HepG2 (cell line): ENCODE measurements around the gene SLC1A5. TPM values are rescaled to one million over a fixed set of nuclear protein-coding genes. Genes with fewer than 3 reads are reported as not detected.
A peak's percentile ranks its signal among the peaks of the same experiment; 100 is the strongest.

Experiments
- ATM ChIP-seq: fragments of 450-650 bp; IDR thresholded peaks from 2 replicates; pipeline ENCODE4 v1.7.1; 2017; ENCODE audit warnings: mild to moderate bottlenecking, borderline replicate concordance
- CBX2 ChIP-seq, 2 experiments: fragments of 200-600 bp in 1 of 2; sonication (generic); formaldehyde crosslinking in 1 of 2; IDR thresholded peaks; 2 replicates each; pipeline versions ENCODE4 v1.7.0 to v1.8.1; 2018 to 2022; ENCODE audit warnings: low read depth in 2 of 2, low read length in 1 of 2, mild to moderate bottlenecking in 1 of 2, missing genetic modification reagents in 1 of 2
- CC2D1A ChIP-seq: sonication (generic); formaldehyde crosslinking; IDR thresholded peaks from 2 replicates; pipeline ENCODE4 v1.8.1; 2023; ENCODE audit warnings: mild to moderate bottlenecking, missing genetic modification reagents
- CHD2 ChIP-seq: IDR thresholded peaks from 2 replicates; pipeline ENCODE4 v1.6.1; 2011; ENCODE audit warnings: low read depth, low read length, improper control_type of control experiment
- CHD4 ChIP-seq: fragments of 200-600 bp; sonication (generic); IDR thresholded peaks from 2 replicates; pipeline ENCODE4 v1.7.0; 2017; ENCODE audit warnings: mild to moderate bottlenecking, low read length, borderline replicate concordance
- DR1 ChIP-seq: sonication (generic); formaldehyde crosslinking; IDR thresholded peaks from 2 replicates; pipeline ENCODE4 v1.8.0; 2021; ENCODE audit warnings: mild to moderate bottlenecking, missing genetic modification reagents, inconsistent platforms
- FOXK2 ChIP-seq: fragments of 450-650 bp; IDR thresholded peaks from 2 replicates; pipeline ENCODE4 v1.6.1; 2016
- HNF4A ChIP-seq: sonication (generic); formaldehyde crosslinking; IDR thresholded peaks from 2 replicates; pipeline ENCODE4 v1.4.0; 2020; ENCODE audit warnings: missing genetic modification reagents
- IKZF4 ChIP-seq: sonication (generic); formaldehyde crosslinking; IDR thresholded peaks from 2 replicates; pipeline ENCODE4 v1.5.1; 2020; ENCODE audit warnings: borderline replicate concordance, mild to moderate bottlenecking, low read depth, missing genetic modification reagents; ENCODE audit errors: not compliant biosample characterization
- MED13 ChIP-seq: sonication (generic); formaldehyde crosslinking; IDR thresholded peaks from 2 replicates; pipeline ENCODE4 v1.5.0; 2020; ENCODE audit warnings: missing genetic modification reagents
- MEIS1 ChIP-seq: sonication (generic); formaldehyde crosslinking; IDR thresholded peaks from 2 replicates; pipeline ENCODE4 v1.9.0; 2021; ENCODE audit warnings: mild to moderate bottlenecking, missing genetic modification reagents, moderate library complexity, borderline replicate concordance
- PHF21A ChIP-seq: sonication (generic); formaldehyde crosslinking; IDR thresholded peaks from 2 replicates; pipeline ENCODE4 v1.5.0; 2020; ENCODE audit warnings: mild to moderate bottlenecking, missing genetic modification reagents
- SETDB1 ChIP-seq: sonication (generic); formaldehyde crosslinking; IDR thresholded peaks from 2 replicates; pipeline ENCODE4 v1.5.1; 2020; ENCODE audit warnings: missing genetic modification reagents, mild to moderate bottlenecking, borderline replicate concordance
- YY1 ChIP-seq: IDR thresholded peaks from 2 replicates; pipeline ENCODE4 v1.6.1; 2011; ENCODE audit warnings: low read length, low read depth, moderate library complexity, mild to moderate bottlenecking; ENCODE audit not compliant: insufficient read depth, insufficient replicate concordance
- ZFP37 ChIP-seq: sonication (generic); formaldehyde crosslinking; IDR thresholded peaks from 2 replicates; pipeline ENCODE4 v1.4.0; 2020; ENCODE audit warnings: missing genetic modification reagents, borderline replicate concordance
- ZFY ChIP-seq: sonication (generic); formaldehyde crosslinking; IDR thresholded peaks from 2 replicates; pipeline ENCODE4 v1.4.0; 2020; ENCODE audit warnings: missing genetic modification reagents
- ZNF17 ChIP-seq: sonication (generic); formaldehyde crosslinking; IDR thresholded peaks from 2 replicates; pipeline ENCODE4 v1.5.0; 2020; ENCODE audit warnings: mild to moderate bottlenecking, missing genetic modification reagents
- ZNF30 ChIP-seq: sonication (generic); formaldehyde crosslinking; IDR thresholded peaks from 2 replicates; pipeline ENCODE4 v1.5.0; 2020; ENCODE audit warnings: mild to moderate bottlenecking, missing genetic modification reagents
- ZNF441 ChIP-seq: sonication (generic); formaldehyde crosslinking; IDR thresholded peaks from 2 replicates; pipeline ENCODE4 v1.7.0; 2021; ENCODE audit warnings: missing genetic modification reagents, borderline replicate concordance
- ZNF570 ChIP-seq: sonication (generic); formaldehyde crosslinking; IDR thresholded peaks from 2 replicates; pipeline ENCODE4 v1.4.0; 2020; ENCODE audit warnings: mild to moderate bottlenecking, missing genetic modification reagents, borderline replicate concordance
- ZNF709 ChIP-seq: sonication (generic); formaldehyde crosslinking; IDR thresholded peaks from 2 replicates; pipeline ENCODE4 v1.5.0; 2020; ENCODE audit warnings: mild to moderate bottlenecking, missing genetic modification reagents
- polyA plus RNA-seq, 8 experiments: library from polyadenylated mRNA; depleted of rRNA in 3 of 8; stranded (reverse) in 7 of 8; unstranded in 1 of 8; fragments of >200 nt; fragmentation: Illumina TruSeq in 4 of 8; extraction: Trizol in 4 of 8; gene quantifications; 2 replicates each; pipeline versions ENCODE4 v1.2.1 to v1.2.3, GENCODE V29; 2011 to 2016; ENCODE audit warnings: low read depth in 4 of 8, missing spikeins in 1 of 8, mixed read lengths in 1 of 8; ENCODE audit not compliant: insufficient read depth in 1 of 8
- total RNA-seq, 5 experiments: library from RNA; depleted of rRNA; stranded (reverse); fragments of >200 nt; fragmentation: Illumina TruSeq; extraction: Trizol; gene quantifications; 2 replicates each; pipeline ENCODE4 v1.2.3, GENCODE V29; 2016; ENCODE audit warnings: low read depth in 1 of 5
- TF ChIP-seq, protein P1 (sequence below): sonication (generic); formaldehyde crosslinking; IDR thresholded peaks from 2 replicates; pipeline ENCODE4 v1.4.0; 2020; ENCODE audit warnings: mild to moderate bottlenecking, low read depth, missing genetic modification reagents
- TF ChIP-seq, protein P2 (sequence below): sonication (generic); formaldehyde crosslinking; IDR thresholded peaks from 2 replicates; pipeline ENCODE4 v1.5.0; 2020; ENCODE audit warnings: mild to moderate bottlenecking, missing genetic modification reagents
- TF ChIP-seq, protein P3 (sequence below): sonication (generic); formaldehyde crosslinking; IDR thresholded peaks from 2 replicates; pipeline ENCODE4 v1.8.0; 2022; ENCODE audit warnings: mild to moderate bottlenecking, missing genetic modification reagents, borderline replicate concordance
- TF ChIP-seq, protein P4 (sequence below): IDR thresholded peaks from 2 replicates; pipeline ENCODE4 v1.6.1; 2012; ENCODE audit warnings: inconsistent platforms

Gene SLC1A5
- total and polyA plus RNA-seq, 2 of the 13 experiments (the other 11 are each of a cell fraction or from before 2014, with no cell fraction given), result 120 to 159 TPM

DNA sequence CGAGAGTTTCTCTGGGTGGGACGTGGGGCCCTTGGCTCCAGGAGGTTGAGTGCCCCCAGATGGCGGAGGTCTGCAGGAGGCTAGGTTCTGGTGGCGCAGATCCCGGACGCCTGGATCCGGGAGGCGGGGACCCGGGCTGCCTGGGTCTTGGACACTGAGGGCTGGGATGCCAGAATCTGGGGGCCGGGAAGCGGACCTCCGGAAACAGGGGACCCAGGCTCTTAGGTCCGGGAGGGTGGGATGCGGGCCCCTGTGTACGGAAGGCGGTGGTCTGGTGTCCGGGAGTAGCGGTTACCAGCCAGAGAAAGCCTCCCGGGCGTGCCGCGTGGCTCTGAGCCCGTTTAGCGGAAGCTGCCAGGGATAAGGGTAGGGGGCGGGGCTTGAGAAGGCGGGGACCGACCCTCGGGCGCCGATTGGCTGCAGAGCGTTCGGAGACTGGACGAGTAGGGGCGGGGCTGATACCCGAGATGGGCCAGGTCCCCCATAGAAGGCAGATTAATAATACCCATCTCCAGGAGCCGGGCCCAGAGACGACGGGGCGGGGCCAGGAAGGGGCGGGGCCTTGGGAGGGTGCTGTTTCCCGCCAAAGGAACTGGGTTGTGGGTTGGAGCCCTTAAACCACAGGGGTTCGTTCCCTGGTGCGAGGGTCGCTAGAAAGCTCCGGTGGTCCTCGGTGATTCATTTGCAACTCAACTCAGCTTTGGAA is at the start of gene SLC1A5 (continued):
- TF ChIP-seq MEIS1 (CRISPR knock-in tag) (no peak), CHD2 (peak; percentile 19; the same call in 1 of the 2 replicates), PHF21A (CRISPR knock-in tag) (peak; percentile 75), ZNF570 (CRISPR knock-in tag) (peak; percentile 37; the same call in 1 of the 2 replicates), HNF4A (no peak), ATM (no peak), ZNF709 (CRISPR knock-in tag) (peak; percentile 81), ZNF17 (CRISPR knock-in tag) (no peak), ZNF30 (CRISPR knock-in tag) (no peak), CBX2 (IDR thresholded peaks at IDR 0.05; ENCODE audit: low read depth, low read length) (no peak), CBX2 (CRISPR knock-in tag; IDR thresholded peaks at IDR 0.05; ENCODE audit: low read depth) (no peak), ZFY (CRISPR knock-in tag) (no peak), SETDB1 (CRISPR knock-in tag) (no peak), ZNF441 (CRISPR knock-in tag) (peak; percentile 82), MED13 (CRISPR knock-in tag) (no peak), ZFP37 (CRISPR knock-in tag) (no peak; the same call in 1 of the 2 replicates), CC2D1A (CRISPR knock-in tag) (no peak), YY1 (peak; percentile 53), CHD4 (no peak), FOXK2 (no peak), IKZF4 (CRISPR knock-in tag) (peak; percentile 24), DR1 (CRISPR knock-in tag) (peak; percentile 99)
- TF ChIP-seq, protein P1, sequence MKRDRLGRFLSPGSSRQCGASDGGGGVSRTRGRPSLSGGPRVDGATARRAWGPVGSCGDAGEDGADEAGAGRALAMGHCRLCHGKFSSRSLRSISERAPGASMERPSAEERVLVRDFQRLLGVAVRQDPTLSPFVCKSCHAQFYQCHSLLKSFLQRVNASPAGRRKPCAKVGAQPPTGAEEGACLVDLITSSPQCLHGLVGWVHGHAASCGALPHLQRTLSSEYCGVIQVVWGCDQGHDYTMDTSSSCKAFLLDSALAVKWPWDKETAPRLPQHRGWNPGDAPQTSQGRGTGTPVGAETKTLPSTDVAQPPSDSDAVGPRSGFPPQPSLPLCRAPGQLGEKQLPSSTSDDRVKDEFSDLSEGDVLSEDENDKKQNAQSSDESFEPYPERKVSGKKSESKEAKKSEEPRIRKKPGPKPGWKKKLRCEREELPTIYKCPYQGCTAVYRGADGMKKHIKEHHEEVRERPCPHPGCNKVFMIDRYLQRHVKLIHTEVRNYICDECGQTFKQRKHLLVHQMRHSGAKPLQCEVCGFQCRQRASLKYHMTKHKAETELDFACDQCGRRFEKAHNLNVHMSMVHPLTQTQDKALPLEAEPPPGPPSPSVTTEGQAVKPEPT (CRISPR knock-in tag), result 0 out of 2 replicates have a peak, but pooled peaks have one; percentile 23
- TF ChIP-seq, protein P2, sequence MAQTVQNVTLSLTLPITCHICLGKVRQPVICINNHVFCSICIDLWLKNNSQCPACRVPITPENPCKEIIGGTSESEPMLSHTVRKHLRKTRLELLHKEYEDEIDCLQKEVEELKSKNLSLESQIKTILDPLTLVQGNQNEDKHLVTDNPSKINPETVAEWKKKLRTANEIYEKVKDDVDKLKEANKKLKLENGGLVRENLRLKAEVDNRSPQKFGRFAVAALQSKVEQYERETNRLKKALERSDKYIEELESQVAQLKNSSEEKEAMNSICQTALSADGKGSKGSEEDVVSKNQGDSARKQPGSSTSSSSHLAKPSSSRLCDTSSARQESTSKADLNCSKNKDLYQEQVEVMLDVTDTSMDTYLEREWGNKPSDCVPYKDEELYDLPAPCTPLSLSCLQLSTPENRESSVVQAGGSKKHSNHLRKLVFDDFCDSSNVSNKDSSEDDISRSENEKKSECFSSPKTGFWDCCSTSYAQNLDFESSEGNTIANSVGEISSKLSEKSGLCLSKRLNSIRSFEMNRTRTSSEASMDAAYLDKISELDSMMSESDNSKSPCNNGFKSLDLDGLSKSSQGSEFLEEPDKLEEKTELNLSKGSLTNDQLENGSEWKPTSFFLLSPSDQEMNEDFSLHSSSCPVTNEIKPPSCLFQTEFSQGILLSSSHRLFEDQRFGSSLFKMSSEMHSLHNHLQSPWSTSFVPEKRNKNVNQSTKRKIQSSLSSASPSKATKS (CRISPR knock-in tag), result 0 out of 2 replicates have a peak, but pooled peaks have one; percentile 83
- TF ChIP-seq, protein P3, sequence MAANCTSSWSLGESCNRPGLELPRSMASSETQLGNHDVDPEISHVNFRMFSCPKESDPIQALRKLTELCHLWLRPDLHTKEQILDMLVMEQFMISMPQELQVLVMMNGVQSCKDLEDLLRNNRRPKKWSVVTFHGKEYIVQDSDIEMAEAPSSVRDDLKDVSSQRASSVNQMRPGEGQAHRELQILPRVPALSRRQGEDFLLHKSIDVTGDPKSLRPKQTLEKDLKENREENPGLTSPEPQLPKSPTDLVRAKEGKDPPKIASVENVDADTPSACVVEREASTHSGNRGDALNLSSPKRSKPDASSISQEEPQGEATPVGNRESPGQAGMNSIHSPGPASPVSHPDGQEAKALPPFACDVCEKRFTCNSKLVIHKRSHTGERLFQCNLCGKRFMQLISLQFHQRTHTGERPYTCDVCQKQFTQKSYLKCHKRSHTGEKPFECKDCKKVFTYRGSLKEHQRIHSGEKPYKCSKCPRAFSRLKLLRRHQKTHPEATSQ (CRISPR knock-in tag), result no peak
- TF ChIP-seq, protein P4, sequence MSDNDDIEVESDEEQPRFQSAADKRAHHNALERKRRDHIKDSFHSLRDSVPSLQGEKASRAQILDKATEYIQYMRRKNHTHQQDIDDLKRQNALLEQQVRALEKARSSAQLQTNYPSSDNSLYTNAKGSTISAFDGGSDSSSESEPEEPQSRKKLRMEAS, result peak; percentile 97
